LHCN-M2 (cell line): ENCODE measurements around the gene UBE2D1. TPM values are rescaled to one million over a fixed set of nuclear protein-coding genes. Genes with fewer than 3 reads are reported as not detected.

Experiments
- DNase-seq: peaks from one replicate; pipeline ENCODE4 v3.0.0-alpha.2; 2012; ENCODE audit warnings: low read depth
- polyA plus RNA-seq: library from polyadenylated mRNA; unstranded; fragments of >200 nt; gene quantifications from one replicate; pipeline ENCODE4 v1.2.1, GENCODE V29; 2012; ENCODE audit warnings: missing spikeins
- total RNA-seq: library from RNA; depleted of rRNA; stranded (reverse); fragments of >200 nt; gene quantifications from 2 replicates; pipeline ENCODE4 v1.2.3, GENCODE V29; 2014; rRNA removed

Gene UBE2D1
- total RNA-seq: 17.1 and 18.5 TPM in 2 replicates
- polyA plus RNA-seq: 6.0 TPM

GRCh38 chr10:58334817-58335305 is at the start of gene UBE2D1:
Gene UBE2D1 (plus strand): TSS chr10:58335006. CDS start chr10:58335202, 196 bp downstream.
- DNase-seq: peak; percentile 65

GRCh38 chr10:58291538-58292174 is 43.1 kb upstream of the UBE2D1 start:
- peak; percentile 53 for DNase-seq

DNA sequence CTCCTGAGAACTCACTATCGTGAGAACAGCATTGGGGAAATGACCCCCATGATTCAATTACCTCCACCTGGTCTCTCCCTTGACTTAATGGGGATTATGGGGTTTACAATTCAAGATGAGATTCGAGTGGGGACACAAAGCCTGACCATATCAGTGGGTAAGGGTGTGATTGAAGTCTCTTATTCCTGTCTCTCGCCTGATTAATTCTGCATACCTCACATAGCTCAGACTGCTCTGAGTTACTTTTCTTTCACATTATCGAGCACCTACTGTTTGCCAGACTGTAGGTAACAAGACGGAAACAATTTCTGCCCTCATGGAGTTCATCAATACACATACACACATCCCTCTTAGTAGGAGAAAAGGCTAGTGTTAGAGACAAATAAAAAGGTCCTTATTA is 40.8 kb upstream of the UBE2D1 start:
- DNase-seq: no peak

GRCh38 chr10:58299580-58299979 is 35.2 kb upstream of the UBE2D1 start:
- DNase-seq: peak; percentile 46

DNA sequence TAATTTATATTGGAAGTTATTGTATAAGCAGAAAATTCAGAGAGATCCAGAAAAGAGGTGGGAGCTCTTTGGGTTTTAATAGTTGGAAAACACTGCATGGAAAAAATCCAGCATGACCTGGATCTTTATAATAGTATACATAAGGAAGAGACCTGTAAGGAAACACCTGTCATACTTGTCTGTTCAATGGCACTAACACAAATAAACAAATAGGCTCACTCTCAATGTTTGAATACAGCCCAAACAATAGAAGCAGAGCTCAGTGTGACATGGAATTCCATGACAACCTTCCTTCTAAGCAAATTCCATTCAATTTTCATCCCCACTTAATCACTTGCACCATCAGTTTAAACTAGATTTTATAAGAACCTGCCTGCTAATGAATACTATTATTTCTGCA is 34.1 kb upstream of the UBE2D1 start:
- no peak for DNase-seq

DNA sequence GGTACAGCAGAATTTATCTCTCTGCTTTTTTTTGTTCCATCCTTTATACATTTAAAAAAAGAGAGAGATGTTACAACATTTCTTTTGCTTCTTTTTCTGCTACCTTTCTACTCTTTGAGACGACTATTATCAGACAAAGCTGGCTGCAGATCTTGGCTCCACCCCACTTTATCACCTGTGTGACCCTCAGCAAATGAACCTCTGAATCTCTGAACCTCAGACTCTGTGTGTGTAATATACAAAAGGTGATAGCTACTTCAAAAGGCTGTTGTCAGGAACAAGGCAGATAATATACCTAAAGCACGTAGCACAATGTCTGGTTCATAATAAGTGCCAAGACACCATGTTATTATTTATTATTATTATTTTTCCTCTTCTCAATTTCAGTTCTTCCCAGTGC is 32.6 kb upstream of the UBE2D1 start:
- DNase-seq: no peak

- no peak for DNase-seq
Measured at GRCh38 chr10:58304099-58304633, 30.6 kb upstream of the UBE2D1 start.

GRCh38 chr10:58305821-58306220 is 29.0 kb upstream of the UBE2D1 start:
- DNase-seq: no peak

DNA sequence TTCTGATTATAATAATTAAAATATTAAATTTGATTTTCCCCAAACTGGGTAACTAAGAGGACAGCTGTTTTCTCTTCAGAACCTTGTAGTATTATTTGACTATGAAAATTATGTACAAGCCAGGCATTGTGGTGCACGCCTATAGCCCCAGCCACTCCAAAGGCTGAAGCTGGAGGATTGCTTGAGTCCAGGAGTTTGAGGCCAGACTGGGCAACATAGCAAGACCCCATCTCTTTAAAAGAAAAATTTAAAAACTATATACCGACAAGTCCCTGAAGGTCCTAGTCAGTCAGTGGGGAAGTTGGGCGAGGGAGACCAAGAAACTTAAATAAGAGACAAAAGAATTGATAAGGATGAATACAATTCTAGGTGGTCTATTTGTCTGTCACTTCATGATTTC is 27.1 kb upstream of the UBE2D1 start:
- DNase-seq: no peak

DNA sequence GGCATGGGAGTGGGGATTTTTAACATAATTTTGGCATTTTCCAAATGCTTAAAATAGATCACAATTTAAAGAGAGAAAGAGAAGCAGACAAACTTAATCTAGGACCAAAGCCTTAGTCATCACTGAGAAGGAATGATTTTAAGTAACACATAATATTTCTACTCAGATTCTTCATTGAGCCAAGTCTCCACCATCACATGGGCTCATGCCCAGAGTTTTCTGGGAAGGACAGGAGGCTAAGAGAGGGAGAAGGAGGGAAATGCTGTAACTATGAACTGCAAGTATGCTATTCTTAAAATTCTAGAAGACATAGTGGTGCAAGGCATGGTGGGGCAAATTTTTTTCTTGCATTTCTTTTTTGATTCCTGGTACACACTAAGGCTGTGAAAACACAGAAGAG is 23.8 kb upstream of the UBE2D1 start:
- no peak for DNase-seq

DNA sequence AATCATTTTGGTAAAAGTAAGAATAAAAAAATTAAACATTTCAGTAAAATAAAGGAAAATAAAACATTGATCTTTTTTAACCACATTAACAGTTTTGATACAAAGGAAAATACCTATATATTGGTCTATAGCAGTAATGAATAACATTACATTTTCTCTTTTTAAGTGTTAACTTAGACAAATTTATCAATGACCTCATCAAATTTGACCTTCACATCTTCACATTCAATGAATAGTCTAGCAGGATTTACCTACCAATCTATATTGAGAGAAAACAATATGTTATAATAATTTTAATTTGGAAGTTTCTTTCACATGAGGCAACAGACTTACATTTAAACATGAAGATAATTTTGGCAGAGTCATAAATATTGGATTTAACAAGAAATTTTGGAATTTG is 17.9 kb upstream of the UBE2D1 start:
- DNase-seq: no peak

- no peak for DNase-seq
Measured at GRCh38 chr10:58318346-58318745, 16.5 kb upstream of the UBE2D1 start.

- DNase-seq: peak; percentile 9
Measured at GRCh38 chr10:58319599-58319998, 15.2 kb upstream of the UBE2D1 start.

DNA sequence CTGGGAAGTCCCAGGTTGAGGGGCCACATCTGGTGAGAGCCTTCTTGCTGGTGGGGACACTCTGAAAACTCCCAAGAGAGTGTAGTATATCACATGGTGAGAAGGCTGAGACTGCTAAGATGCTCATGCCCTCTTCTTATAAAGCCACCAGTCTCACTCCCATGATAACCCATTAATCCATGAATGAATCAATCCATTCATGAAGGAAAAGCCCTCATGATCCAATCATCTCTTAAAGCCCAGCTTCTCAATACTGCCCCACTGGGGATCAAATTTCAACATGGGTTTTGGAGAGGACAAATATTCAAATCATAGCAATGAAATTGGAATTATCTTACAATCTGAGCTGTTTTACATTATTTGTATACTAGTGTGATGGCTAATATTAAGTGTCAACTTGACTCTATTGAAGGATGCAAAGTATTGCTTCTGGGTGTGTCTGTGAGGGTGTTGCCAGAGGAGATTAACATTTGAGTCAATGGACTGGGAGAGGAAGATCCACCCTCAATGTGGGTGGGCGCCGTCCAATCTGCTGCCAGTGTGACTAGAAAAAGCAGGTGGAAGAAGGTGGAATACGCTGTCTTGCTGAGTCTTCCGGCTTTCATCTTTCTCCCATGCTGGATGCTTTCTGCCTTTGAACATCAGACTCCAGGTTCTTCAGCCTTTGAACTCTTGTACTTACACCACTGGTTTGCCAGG is 14.3 kb upstream of the UBE2D1 start:
- no peak for DNase-seq

DNA sequence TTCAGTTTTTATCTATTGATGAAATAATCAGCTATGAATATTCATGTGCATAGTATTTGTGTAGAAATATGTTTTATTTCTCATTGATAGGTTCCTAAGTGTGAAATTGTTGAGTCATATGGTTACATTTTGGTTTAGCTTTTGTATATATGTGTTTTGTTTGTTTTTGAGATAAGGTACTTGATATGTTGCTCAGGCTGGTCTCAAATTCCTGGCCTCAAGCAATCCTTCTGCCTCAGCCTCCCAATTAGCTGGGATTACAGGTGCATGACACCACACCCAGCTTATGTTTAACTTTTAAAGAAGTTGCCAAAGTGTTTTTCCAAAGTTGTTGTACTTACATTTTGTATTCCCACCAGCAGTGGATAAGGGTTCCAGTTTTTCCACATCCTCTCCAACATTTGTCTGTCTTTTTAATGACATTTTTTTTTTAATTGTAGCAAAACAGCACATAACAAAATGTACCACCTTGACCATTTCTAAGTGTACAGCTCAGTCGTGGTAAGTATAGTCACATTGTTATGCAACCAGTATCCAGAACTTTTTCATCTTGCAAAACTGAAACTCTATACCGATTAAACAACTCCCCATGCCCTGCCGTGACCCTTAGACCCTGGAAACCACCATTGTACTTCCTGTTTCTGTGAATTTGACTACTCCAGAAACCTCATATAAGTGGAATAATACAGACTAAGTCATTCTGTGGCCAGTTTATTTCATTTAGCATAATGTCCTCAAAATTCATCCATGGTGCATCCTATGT is 12.6 kb upstream of the UBE2D1 start:
- DNase-seq: peak; percentile 68

DNA sequence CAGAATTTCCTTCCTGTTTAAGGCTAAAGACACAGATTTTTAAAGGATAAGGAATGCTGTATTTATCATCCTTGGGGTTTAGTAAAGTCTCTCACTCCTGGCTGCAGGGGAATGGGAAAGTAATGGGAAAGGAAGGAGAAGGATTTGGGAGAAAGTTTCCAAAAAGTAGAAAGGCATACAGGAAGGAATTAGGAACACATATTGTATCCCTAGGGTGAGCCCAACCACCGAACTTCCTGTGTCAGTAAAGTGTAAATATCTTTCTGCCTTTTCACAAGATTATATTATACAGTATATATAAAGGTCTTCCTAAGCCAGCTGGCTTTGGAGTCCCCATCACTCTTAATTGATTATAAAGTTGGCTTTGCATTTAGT is 12.0 kb upstream of the UBE2D1 start:
- no peak for DNase-seq

DNA sequence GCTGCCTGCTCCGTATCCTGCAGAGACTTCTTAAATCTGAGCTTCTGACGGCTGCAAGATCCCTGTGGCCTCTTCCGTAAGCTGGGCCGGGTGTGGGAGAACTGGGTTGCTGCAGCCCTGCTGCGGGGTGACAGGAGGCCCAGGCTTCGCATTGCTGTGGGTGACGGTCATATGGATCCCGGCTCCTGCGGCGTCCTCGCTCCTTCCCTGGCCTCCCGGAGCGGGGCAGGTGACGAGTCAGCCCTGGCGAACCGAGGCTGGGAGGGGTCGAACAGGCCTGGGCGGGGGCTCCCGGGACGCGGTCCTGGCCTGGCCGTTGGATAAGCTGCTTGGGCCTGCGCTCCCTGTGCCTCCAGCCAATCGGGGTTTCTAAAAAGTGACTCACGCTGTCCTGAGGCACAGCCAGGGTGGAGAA is 7.8 kb upstream of the UBE2D1 start:
- DNase-seq: peak; percentile 7

GRCh38 chr10:58328233-58328632 is 6.6 kb upstream of the UBE2D1 start:
- DNase-seq: no peak

DNA sequence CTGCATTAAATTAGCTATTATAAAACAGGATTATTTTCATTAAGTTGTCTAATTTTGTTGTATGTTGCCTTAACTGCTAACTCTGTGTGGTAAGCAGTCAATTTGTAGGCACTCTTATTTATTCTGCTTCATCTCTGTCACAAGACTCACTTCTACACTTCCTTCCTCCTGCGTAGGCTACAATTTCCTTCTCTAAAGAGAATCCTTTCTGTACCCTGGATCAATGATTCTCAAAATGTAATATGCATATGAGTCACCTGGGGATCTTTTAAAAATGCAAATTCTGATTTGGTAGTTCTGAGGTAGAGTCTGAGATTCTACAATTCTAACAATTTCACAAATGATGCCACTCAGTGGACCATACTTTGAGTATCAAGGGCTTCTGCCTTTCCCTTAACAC is 4.4 kb upstream of the UBE2D1 start:
- DNase-seq: no peak

- DNase-seq: no peak
Measured at GRCh38 chr10:58331646-58332045, 3.2 kb upstream of the UBE2D1 start.

DNA sequence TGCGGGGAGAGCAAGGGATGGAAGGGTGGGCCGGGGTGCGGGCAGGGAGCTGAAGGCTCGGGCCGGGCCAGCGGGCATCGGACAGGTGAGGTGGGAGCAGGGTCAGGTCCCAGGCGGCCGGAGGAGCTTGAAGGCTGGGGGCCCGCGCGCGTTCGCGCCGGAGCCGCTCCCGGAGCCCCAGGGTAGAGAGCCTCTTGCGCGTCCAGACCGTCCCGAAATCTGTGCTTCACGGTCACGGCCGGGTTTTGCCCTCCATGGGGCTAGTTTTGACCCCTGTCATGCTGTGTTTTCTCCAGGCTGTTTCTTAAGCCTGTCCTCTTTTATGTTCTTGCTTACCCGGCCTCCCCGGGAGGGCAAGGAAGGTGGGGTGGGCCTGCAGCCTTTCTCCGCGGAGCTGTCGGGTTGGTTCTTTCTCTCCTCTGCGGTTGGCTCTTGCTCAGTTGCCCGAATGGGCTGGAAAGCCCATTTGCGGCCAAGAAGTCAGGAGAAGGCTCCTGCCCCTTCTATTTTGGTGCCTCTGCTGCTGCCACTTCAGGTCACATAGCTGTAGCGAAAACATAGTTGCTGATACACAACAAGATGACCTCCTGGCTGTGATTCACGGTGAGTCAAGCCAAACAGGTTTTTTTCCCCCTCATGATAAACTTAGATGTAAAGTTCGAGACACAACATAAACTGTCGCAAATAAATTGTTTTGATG is 650 bp downstream of the UBE2D1 start:
- peak; percentile 56 for DNase-seq

DNA sequence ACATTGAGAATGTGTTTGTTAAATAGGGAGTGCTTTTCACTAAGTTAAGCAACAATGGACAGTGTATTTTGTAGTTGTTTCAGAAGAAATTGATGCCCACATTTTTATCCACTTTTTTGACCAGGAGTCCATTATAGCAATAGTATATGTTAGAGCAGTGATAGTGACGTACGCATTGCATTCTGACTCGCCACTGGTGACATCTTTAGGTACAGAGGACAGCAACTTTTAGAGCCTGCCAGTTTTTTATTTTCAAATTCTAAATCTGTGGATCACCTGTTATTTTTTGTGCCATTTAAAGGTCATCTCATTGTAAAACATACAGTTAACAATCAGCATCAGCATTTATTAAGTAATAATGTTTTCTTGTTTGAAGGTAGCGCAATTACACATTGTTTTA is 1.4 kb downstream of the UBE2D1 start:
- DNase-seq: no peak
